Measurements from ENCODE around the gene DSCAM. TPM values are rescaled to one million over a fixed set of nuclear protein-coding genes. Genes with fewer than 3 reads are reported as not detected.

DSCAM gene
- total and polyA plus RNA-seq, 2 donors (not counting 3 experiments of a cell fraction or from before 2014, with no cell fraction given), result not detected

- H3K4me3 ChIP-seq (replicated peaks in 1 of 3; ENCODE audit: insufficient read depth in 1 of 3, low read depth in 1 of 3, low read length in 3 of 3), result no peak overlapping the region
- CTCF ChIA-PET, result no interaction called here
- intact Hi-C loops (cut with micrococcal nuclease) (no loop called here), dilution Hi-C loops (cut with MboI; ENCODE audit: extremely low pct_ligation_motif_present, low sequenced_read_pairs) (no loop called here)
- TF ChIP-seq MYC (IDR thresholded peaks at IDR 0.05; ENCODE audit: low read depth, low read length), result no peak
- TF ChIP-seq FOS (IDR thresholded peaks at IDR 0.05; ENCODE audit: borderline replicate concordance, insufficient read depth, low read length), result no peak
- TF ChIP-seq POLR2AphosphoS5 (IDR thresholded peaks at IDR 0.05; ENCODE audit: insufficient read depth, low read depth, low read length), result no peak
- TF ChIP-seq JUN (IDR thresholded peaks at IDR 0.05; ENCODE audit: borderline replicate concordance, insufficient read depth, insufficient read length, low read depth), result no peak
- no peak for TF ChIP-seq MAX (IDR thresholded peaks at IDR 0.05; ENCODE audit: insufficient read depth, insufficient read length)
- no peak for TF ChIP-seq POLR2A (IDR thresholded peaks at IDR 0.05; ENCODE audit: low read depth, low read length)
- no peak for TF ChIP-seq CTCF (IDR thresholded peaks at IDR 0.05; ENCODE audit: extremely low read depth in 1 of 2, insufficient read depth in 1 of 2, low read depth in 1 of 2, low read length in 2 of 2)
- TF ChIP-seq GATA2 (IDR thresholded peaks at IDR 0.05; ENCODE audit: insufficient read depth, insufficient read length, low read depth, low read length), result no peak
- TF ChIP-seq EZH2 (IDR thresholded peaks at IDR 0.05; ENCODE audit: borderline replicate concordance, low read depth, low read length, severe bottlenecking), result no peak
- H3K36me3 ChIP-seq (ENCODE audit: control insufficient read depth in 2 of 2, extremely low read depth in 1 of 2, insufficient read depth in 2 of 2, low read length in 2 of 2), result no peaks in the 10 kb centered on the region
- peaks cover 9% of the 10 kb centered on the region for H3K9me3 ChIP-seq (replicated peaks; ENCODE audit: control insufficient read depth, insufficient read depth, low read length)
- H3K27me3 ChIP-seq (ENCODE audit: control insufficient read depth in 2 of 2, insufficient read depth in 2 of 2, low read length in 2 of 2), result no peaks in the 10 kb centered on the region
- no peak for DNase-seq (ENCODE audit: low read depth, low spot score)
- no peaks in the 10 kb centered on the region for H3K9me1 ChIP-seq (replicated peaks; ENCODE audit: control insufficient read depth, extremely low read depth, insufficient read depth, low read length)
- H3K4me2 ChIP-seq (ENCODE audit: insufficient read depth, low read length), result no peak overlapping the region
- H3K27ac ChIP-seq (ENCODE audit: insufficient read depth, low read depth, low read length), result no peak overlapping the region
- no TSS peak for BruUV-seq (replicated peaks)
- H4K20me1 ChIP-seq (replicated peaks; ENCODE audit: control insufficient read depth, extremely low read depth, insufficient read depth, low read length), result no peaks in the 10 kb centered on the region
- no peaks in the 10 kb centered on the region for H3K4me1 ChIP-seq (ENCODE audit: control insufficient read depth, extremely low read depth, insufficient read depth, low read length)
- no peaks in the 10 kb centered on the region for H3K79me2 ChIP-seq (ENCODE audit: control insufficient read depth, insufficient read depth, low read length)
- H2AFZ ChIP-seq (ENCODE audit: low read depth, low read length), result no peak overlapping the region
- FAIRE-seq, result no peak
- no peak overlapping the region for H3K9ac ChIP-seq (replicated peaks; ENCODE audit: extremely low read depth, insufficient read depth, low read length)
- POLR2A ChIA-PET, result no interaction called here
Measured at GRCh38 chr21:40671716-40672115, 175.2 kb downstream of the DSCAM start.
